ENCODE data around the gene LRCH1.

Gene LRCH1

DNA sequence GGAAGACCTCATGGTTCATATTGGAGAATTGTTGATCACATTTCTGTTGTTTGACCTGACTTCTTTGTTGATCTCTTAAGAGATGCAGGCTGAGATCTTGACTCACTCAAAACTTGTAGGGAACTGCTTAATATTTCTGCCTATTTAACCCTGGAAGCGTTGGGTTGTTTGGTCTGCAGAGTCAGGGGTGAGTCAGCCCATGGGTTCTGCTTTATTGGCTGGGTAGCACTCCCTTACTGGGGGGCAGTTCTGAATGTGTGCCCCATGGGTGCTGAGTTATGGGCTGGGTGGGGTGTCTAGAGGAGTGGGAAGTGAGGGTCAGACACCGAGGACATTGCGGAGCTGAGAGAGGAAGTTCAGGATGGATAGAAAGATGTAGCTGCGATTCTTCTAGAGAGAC lies 87.9 kb downstream of the LRCH1 start:
- DNase-seq, result no peak

- DNase-seq, result no peak
These were observed 88.5 kb downstream of the LRCH1 start for GRCh38 chr13:46641274-46642081.

- no peak for DNase-seq
These were observed 89.3 kb downstream of the LRCH1 start for GRCh38 chr13:46642254-46642653.

DNA sequence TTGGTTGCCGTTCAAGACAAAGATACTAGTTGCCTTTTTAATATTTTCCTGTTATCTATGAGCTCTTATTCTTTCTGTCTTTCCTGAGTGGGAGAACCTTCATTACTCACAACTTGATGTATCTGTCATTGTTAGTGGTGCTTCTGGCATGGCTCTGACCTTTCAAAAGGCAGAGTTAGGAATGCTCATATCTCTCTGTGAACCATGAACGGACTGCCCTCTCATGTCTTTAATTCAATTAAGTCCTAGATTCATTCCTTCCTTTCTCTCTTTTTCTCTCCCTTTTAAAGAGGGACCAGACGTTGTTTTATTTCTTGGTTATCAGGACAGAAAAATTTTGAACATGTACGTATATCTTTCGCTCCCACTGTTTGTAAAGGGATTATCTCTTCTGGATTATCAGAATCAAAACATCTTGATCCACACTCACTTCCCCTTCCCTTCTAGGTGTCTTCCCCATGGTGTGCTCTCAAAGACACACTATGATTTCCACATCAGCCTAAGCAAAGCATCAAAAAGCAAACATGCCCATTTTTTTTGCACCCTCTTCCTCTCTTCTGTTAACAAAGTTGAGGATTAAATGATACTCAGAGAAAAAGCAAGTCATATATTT lies 90.3 kb downstream of the LRCH1 start:
- no peak for DNase-seq

DNA sequence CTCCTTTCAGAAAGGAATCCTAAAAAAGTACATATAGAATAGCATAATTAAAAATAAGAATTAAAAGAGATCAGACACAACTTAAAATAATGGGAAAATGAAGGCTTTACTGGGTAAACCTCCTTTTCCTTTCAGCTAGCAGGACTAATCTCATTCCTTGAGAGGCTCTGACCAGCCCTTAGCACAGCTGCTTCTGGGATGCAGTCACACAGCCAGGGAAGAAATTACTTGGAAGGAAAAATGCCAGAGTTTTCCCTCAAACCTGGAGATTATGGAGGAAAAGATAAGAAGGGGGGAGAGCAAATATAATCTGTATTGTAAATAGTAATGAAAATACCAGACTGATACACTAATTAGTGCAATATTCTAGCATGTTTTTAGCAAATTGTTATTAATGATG lies 91.8 kb downstream of the LRCH1 start:
- DNase-seq, result no peak

GRCh38 chr13:46647512-46648065 lies 94.6 kb downstream of the LRCH1 start:
- DNase-seq, result no peak

- no peak for DNase-seq
These were observed 95.2 kb downstream of the LRCH1 start for GRCh38 chr13:46648166-46648607.

DNA sequence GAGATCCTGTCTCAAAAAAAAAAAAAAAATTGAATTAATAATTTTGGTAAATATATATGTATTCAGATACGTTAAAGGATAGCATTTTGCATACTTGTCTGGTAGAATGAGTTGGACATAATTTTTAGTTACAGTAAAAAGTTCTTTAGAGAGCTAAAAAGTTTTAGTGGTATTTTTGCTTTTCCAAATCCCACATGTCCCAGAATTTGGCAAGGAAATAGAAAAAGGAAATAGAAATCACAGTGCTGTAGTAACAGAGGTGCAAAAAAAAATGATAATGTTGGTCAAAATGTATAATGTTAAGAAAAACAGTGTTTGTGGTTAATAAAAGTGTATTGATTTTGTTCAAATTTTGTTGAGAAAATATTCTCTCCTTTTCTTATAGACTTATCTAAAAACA lies 96.8 kb downstream of the LRCH1 start:
- DNase-seq, result no peak

DNA sequence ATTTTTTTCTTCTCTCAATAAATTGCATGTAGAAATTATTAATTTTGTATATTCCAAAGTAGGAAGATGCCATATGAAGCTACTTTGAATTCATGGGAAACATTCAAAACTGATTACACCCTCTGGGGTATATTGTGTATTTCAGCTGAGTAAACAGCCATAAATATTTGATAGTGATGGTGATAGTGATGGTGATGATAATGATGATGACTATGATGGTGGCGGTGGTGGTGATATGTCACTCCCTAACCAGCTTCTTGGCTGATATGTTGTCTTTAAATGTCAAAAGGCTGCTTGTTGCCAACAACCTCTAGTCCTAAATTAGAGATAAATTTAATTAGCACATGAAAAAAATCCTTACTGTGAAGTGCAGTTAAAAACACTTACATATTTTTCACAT lies 102.0 kb downstream of the LRCH1 start:
- DNase-seq, result no peak

DNA sequence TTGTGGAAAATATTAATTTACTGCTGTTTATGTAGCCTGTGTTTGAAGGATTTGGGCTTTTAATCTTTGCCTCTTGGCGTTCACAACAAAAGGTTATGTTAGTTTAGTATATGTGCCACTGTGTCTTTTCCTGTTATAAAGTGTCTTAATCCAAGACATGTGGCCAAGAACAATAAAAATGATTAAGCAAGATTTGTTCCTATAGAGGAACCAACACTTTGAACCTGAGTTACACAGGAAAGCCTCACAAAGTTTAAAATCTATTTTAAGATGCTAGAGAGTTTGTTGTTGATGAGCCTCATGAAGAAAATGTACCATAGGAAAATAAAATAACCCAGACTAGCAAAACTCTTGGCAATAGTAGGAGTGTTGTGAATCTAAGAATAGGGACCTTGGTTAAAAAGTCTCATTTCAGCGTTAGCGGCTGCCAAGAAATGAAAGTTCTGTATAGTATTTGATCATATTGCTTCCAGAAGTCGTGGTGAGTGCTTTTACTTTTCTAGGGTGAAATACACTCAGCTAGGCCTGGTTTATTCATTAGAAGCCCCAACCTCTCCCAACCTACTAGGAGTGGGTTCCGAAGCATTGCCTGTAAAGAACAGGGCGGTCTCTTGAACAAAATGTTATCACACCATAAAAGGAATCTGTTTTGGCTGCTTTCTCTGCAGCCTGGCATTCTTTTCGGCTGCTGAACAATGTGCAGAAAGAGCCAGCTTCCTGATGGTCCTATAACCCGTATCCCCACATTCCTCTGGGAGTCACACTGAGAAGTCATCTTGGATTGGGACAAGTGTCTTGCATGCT lies 102.6 kb downstream of the LRCH1 start:
- no peak for DNase-seq

GRCh38 chr13:46656786-46657185 lies 103.8 kb downstream of the LRCH1 start:
- no peak for DNase-seq

DNA sequence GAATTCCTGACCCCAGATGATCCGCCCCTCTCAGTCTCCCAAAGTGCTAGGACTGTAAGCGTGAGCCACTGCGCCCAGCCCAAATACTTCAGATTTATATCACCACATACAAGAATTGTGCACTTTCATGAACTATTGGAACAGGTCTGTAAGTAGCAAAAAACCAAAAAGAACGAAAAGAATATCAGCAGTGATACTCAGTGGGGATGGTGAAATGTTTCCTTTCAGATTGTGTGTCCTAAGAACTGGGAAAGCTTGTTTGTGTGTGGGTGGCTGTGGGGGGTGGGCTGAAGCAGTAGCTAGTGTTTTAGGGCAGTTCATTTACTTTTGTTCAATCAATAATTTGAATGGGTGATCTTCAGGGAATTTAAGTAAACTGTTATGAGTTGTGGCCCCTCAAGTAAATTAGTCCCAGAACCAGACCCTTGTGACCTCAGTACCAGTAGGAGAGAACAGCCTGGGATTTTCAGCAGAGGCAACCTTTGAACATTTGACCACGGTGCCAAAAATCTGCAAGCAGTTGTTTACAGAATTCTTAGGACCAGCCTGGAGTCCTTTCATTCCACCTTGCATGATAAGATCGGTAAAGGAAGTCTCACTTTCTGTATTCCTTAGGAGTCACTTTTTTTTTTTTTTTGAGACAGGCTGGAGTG lies 106.6 kb downstream of the LRCH1 start:
- DNase-seq, result no peak

GRCh38 chr13:46660416-46660815 lies 107.4 kb downstream of the LRCH1 start:
- no peak for DNase-seq

DNA sequence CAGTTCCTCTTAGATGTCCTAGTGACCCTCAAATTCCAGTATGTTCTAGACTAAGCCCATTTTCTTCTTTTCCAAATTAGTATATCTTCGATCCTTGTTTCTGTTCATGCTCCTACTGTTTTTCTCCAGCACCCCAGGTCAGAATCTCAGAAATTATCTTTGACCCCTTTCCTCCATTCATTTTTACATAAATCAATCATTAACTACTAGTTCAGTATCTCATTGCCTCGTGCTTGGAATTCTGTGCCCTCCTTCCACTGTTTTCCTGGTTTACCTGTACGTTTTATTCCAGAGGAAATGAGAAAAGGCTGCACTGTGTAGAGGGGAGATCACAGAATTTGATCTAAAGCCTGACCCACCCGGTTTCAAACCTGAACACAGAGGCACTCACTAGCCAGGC lies 107.9 kb downstream of the LRCH1 start:
- DNase-seq, result no peak

- no peak for DNase-seq
These were observed 109.7 kb downstream of the LRCH1 start for GRCh38 chr13:46662690-46663089.

- no peak for DNase-seq
These were observed 110.5 kb downstream of the LRCH1 start for GRCh38 chr13:46663206-46664037.

GRCh38 chr13:46664195-46664594 lies 111.2 kb downstream of the LRCH1 start:
- no peak for DNase-seq

- DNase-seq, result no peak
These were observed 112.3 kb downstream of the LRCH1 start for GRCh38 chr13:46665248-46665632.

GRCh38 chr13:46665633-46666482 lies 112.9 kb downstream of the LRCH1 start:
- no peak for DNase-seq

GRCh38 chr13:46666727-46667456 lies 113.9 kb downstream of the LRCH1 start:
- DNase-seq, result no peak

Measured in effector CD4-positive, alpha-beta T cell (primary cell).